Gastrocnemius medialis (tissue), 4 donors: Measurements from ENCODE around the gene ZXDC.

ENCODE experiments used
- CTCF ChIP-seq, 5 experiments: fragments of 450-650 bp in 3 of 5; fragments of 200-600 bp in 2 of 5; sonication (generic) in 2 of 5; IDR thresholded peaks in 4 of 5; conservative IDR thresholded peaks in 1 of 5; 1 replicate in 4 of 5; 2 replicates in 1 of 5; pipeline ENCODE4 v1.5.1; 2016 to 2019; ENCODE audit warnings: antibody characterized with exemption in 5 of 5, mild to moderate bottlenecking in 3 of 5, moderate library complexity in 3 of 5
- POLR2A ChIP-seq, 2 donors: fragments of 450-650 bp; IDR thresholded peaks; one replicate each; pipeline ENCODE4 v1.6.1; 2017; ENCODE audit warnings: antibody characterized with exemption in 2 of 2, mild to moderate bottlenecking in 2 of 2, moderate library complexity in 2 of 2

GRCh38 chr3:126515066-126515706, 39.5 kb upstream of the ZXDC start:
- TF ChIP-seq CTCF (IDR thresholded peaks at IDR 0.05 in 4 of 5, conservative IDR thresholded peaks at IDR 0.05 in 1 of 5) (no peak), POLR2A (IDR thresholded peaks at IDR 0.05) (no peak)
